ENCODE measurements around the gene DOCK8.

Gene DOCK8

DNA sequence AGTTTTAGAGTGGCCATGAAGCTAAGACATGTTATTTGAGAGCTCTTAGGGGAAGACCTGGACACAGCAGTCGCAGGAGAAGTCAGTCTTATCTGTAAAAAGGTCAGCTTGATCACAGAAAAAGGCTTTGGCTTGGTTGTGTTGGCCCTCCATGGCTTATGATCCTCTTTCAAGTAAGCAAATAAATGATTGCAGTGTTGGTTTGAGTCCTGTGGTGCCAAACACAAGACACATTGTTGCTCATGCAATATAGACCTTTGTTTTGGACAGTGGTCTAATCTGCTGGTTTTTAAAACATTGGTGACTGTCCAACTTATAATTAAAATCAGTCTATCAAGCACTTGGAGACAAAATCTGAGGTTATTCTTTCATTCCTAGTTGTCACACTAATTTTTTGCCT is 54.0 kb downstream of the DOCK8 start:
- no peak for DNase-seq (ENCODE audit: low read depth)

DNA sequence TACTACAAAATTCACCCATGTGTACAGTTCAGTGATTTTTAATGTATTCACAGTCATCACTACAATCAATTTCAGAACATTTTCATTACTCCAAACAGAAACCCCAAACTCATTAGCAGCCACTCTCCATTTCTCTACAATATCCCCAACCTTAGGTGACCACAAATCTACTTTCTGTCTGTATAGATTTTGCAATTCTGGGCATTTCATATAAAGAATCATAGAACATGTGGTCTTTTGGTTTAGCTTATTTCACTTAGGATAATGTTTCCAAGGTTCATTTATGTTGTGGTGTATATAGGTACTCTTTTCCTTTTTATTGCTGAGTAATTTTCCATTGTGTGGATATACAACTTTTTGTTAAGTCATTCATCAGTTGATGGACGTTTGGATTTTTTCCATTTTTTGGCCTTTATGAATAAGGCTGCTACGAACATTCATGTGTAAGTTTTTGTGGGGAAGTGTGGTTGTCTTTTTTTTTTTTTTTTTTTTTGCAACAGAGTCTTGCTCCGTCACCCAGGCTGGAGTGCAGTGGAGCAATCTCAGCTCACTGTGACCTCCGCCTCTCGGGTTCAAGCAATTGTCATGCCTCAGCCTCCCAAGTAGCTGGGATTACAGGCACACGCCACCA is 54.5 kb downstream of the DOCK8 start:
- DNase-seq (ENCODE audit: low read depth), result no peak

- DNase-seq (ENCODE audit: low read depth), result no peak
Measured at GRCh38 chr9:270657-271237, 56.1 kb downstream of the DOCK8 start.

GRCh38 chr9:272251-273213 is 57.9 kb downstream of the DOCK8 start:
- peak; percentile 59 for DNase-seq (ENCODE audit: low read depth)

- DNase-seq (ENCODE audit: low read depth), result no peak
Measured at GRCh38 chr9:274406-274805, 59.7 kb downstream of the DOCK8 start.

DNA sequence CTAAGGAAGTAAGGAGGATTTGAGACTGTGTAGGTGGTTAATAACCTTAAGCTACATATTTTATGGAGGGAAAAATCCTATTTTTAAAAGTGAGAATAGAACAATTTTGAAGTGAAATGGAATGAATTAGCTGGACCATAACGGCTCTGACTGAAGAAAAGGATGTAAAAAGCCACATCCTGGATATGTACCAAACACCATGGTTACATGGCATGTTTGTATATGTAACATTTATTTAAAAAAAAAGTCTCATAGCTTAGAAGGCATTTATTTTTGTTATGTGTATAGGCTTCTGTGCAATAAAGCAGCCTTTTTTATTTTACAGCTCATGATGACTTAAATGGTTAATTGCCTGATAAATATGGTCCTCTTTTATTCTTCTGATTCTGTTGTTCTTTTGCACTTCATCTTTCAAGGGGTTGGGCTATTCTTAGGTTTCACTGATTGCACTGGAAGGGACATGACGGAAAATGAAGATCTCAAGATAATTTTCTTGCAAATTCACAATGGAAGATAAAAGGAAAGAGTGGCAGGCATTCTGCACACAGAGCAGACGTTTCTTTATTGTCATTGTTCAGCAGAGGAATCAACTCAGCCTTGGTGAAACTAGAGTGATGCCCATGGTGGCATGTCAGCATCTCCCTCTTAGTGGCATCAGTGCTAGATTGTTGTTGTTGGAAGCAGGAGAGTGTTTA is 63.1 kb downstream of the DOCK8 start:
- DNase-seq (ENCODE audit: low read depth), result no peak

GRCh38 chr9:278651-279050 is 64.0 kb downstream of the DOCK8 start:
- no peak for DNase-seq (ENCODE audit: low read depth)

GRCh38 chr9:279674-280073 is 65.0 kb downstream of the DOCK8 start:
- no peak for DNase-seq (ENCODE audit: low read depth)

DNA sequence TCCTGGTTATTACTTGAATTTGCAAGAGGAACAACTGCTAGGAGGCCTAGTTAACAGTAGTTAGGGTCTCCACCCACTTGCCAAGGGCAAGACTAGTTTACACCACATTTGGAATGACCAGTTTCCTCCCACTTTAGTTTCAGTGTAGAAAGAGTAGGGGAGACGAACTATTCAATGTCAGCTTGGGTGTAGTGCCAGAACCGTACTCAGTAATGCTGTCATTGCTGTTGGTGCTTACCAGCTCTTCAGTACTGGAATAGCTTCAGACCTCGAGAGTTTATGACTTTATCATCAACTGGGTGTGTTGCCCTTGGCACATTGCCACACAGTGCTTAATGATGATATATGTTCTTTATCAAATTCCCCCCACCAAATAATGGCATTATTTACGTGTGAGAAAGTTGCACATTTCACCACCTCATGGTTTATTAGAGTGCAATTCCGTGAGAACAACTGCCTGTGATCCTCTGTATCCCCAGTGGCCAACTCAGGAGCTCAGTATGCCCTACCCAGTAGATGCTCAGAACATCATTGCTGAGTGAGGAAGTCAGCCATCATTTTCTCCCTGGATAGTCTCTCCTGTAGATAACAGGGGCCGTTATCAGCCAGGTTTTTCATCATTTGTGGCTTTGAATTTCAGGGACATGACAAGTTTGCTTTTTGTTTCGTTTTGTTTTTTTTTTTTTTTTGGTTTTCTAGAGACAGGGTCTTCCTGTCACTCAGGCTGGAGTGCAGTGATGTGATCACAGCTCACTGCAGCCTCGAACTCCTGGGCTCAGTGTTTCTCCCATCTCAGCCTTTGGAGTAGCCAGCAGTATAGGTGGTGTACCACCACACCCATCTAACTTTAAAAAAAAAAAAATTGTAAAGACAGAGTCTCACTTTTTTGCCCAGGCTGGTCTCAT is 67.3 kb downstream of the DOCK8 start:
- DNase-seq (ENCODE audit: low read depth), result no peak

DNA sequence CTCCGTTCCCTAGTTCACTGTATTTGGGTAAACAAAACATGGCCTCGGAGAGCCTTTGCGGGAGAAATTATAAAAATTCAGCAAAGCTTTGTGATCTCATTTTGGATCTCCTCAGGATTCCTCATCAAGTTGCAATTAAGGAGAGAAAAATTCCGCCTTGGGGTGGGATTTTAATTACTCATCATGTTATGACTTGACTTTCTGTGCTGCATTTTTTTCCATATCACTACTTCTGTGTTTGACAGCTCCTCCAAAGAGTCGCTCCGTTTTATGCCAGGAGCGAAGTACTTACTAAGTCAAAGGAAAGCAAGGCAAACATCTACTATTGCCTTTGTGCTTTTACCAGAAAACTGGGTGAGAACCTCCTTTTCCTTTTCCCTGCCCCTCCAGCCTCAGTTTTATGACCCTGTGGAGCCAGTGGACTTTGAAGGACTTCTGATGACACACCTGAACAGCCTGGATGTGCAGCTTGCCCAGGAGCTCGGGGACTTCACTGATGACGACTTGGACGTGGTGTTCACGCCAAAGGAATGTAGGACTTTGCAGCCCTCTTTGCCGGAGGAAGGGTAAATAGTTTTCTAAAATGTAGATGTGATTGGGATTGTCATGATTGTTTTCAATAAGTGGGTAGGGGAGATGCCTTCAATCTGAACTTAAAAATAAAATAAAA is 71.5 kb downstream of the DOCK8 start:
- DNase-seq (ENCODE audit: low read depth), result no peak

GRCh38 chr9:289121-289520 is 74.5 kb downstream of the DOCK8 start:
- no peak for DNase-seq (ENCODE audit: low read depth)

DNA sequence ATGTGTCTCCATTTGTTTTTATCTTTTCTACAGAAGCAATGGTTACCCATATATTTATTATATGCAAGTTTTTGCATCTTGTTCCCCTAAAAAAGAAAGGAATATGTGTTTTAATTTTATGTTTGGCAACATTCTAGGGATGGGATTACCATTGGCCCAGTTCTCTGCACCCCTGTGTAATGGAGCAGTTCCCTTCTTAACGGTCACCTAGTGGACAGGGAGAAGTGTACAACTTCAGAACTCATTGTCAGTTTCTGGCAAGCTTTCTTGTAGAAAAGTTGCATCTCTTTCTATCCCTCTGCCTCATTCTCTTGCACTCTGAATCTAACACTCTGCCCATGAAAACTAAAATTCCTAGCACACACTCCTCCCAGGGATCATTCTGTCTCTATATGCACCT is 78.2 kb downstream of the DOCK8 start:
- DNase-seq (ENCODE audit: low read depth), result no peak

DNA sequence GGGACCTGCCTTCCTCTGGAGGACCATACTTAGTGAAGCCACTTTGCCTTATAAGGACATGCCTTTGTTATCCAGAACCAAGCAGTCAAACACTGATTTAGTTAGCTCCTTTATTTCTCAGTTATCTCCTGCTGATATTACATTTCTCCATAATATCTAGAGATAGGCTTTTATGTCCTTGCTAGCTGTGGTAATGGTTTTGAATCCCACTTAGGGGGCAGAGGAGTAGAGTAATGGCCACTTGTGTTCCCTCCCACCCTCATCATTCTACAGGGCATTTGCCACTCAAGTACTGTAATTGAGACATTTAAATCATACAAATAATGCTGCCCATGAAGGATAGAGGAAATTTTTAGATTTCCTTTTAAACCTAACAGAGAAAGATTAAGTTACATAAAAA is 80.9 kb downstream of the DOCK8 start:
- DNase-seq (ENCODE audit: low read depth), result no peak

- DNase-seq (ENCODE audit: low read depth), result no peak
Measured at GRCh38 chr9:296411-296810, 81.7 kb downstream of the DOCK8 start.

DNA sequence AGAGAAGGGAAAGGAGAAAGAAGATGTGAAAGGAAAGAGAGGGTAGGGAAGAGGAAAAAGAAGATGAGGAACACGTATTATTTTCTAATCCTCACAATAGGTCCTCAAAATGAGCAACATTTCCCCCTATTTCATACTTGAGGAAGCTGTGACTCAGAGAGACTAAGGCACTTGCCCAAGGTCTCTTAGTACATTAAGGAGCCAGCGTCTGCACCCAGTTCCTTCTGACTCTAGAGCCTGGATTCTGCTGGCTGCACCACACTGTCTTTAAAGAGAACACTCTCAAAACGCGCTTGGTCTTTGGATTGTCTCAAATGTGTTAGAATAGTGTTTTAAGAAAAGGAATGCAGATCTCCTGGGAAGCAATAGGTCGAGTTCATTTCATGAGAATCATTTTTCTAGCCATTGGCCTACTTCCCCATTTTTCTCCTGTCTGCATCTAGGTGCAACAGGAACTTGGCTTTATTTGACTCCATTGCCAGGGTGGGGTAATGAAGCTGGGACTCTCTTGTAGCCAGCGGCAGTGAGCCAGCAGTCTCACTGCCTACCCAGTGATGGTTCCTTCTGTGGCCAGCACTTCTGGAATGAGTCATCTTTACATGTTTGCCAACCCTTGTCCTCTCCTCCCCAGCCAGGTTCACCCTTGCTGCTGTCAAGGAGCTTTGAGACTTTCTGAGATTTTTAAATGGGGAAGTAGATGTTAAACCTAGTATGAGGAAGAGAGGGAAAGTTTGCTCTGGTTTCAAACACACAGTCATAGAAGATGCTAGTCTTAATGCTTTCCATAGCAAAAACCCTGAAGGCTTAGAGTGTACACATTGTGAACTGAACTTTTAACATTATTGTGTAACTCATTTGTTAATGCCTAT is 82.7 kb downstream of the DOCK8 start:
- no peak for DNase-seq (ENCODE audit: low read depth)

DNA sequence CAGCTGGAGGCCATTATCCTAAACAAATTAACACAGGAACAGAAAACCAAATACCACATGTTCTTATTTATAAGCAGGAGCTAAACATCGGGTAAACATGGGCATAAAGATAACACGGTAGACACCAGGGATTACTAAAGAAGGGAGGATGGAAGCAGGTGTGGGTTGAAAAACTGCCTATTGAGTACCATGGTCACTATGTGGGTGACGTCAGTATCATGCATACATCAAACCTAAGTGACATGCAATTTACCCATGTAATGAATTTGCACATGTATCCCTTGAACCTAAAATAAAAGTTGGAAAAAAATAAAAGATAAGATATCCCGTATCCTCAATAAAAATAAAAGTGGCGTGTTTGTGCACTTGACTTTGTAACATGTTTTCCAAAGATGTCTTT is 88.8 kb downstream of the DOCK8 start:
- no peak for DNase-seq (ENCODE audit: low read depth)

- no peak for DNase-seq (ENCODE audit: low read depth)
Measured at GRCh38 chr9:304106-304505, 89.4 kb downstream of the DOCK8 start.

GRCh38 chr9:304519-305185 is 90.0 kb downstream of the DOCK8 start:
- no peak for DNase-seq (ENCODE audit: low read depth)

GRCh38 chr9:306907-307306 is 92.2 kb downstream of the DOCK8 start:
- peak; percentile 27 for DNase-seq (ENCODE audit: low read depth)
